H9 (cell line): ENCODE measurements around the gene TEX12. TPM values are rescaled to one million over a fixed set of nuclear protein-coding genes. Genes with fewer than 3 reads are reported as not detected.

ENCODE experiments used
- DNase-seq: peaks from one replicate; pipeline ENCODE4 v3.0.0-alpha.2; 2017
- H2AFZ ChIP-seq: one replicate; pipeline ENCODE4 v1.6.1; 2013; ENCODE audit warnings: mild to moderate bottlenecking, low read length, control low read depth, moderate library complexity
- H2AK5ac ChIP-seq: 2 replicates; pipeline ENCODE4 v1.6.1; 2013; ENCODE audit warnings: low read length, control low read depth, mixed read lengths; ENCODE audit not compliant: insufficient read length
- H2BK120ac ChIP-seq: one replicate; pipeline ENCODE4 v1.6.1; 2013; ENCODE audit warnings: low read depth, mild to moderate bottlenecking, low read length, control low read depth, inconsistent platforms; ENCODE audit not compliant: poor library complexity, severe bottlenecking
- H2BK12ac ChIP-seq: 2 replicates; pipeline ENCODE4 v1.6.1; 2013; ENCODE audit warnings: low read length, control low read depth, mixed read lengths, low read depth; ENCODE audit not compliant: insufficient read length
- H2BK15ac ChIP-seq: 2 replicates; pipeline ENCODE4 v1.6.1; 2013; ENCODE audit warnings: low read depth, low read length, control low read depth
- H2BK20ac ChIP-seq: one replicate; pipeline ENCODE4 v1.6.1; 2013; ENCODE audit warnings: low read depth, mild to moderate bottlenecking, low read length, control low read depth, inconsistent platforms; ENCODE audit not compliant: poor library complexity, severe bottlenecking
- H2BK5ac ChIP-seq: 2 replicates; pipeline ENCODE4 v1.6.1; 2013; ENCODE audit warnings: low read length, control low read depth, mixed read lengths; ENCODE audit not compliant: insufficient read length
- H3K14ac ChIP-seq: 2 replicates; pipeline ENCODE4 v1.6.1; 2013; ENCODE audit warnings: low read length, control low read depth; ENCODE audit not compliant: insufficient read depth
- H3K18ac ChIP-seq: 2 replicates; pipeline ENCODE4 v1.6.1; 2013; ENCODE audit warnings: low read depth, mild to moderate bottlenecking, mixed read lengths, low read length, control low read depth; ENCODE audit not compliant: insufficient read length
- H3K23ac ChIP-seq: 2 replicates; pipeline ENCODE4 v1.6.1; 2013; ENCODE audit warnings: low read length, control low read depth, mixed read lengths, low read depth; ENCODE audit not compliant: insufficient read length
- H3K23me2 ChIP-seq: 2 replicates; pipeline ENCODE4 v1.6.1; 2013; ENCODE audit warnings: low read depth, mild to moderate bottlenecking, mixed read lengths, low read length, control low read depth; ENCODE audit not compliant: insufficient read length, poor library complexity, severe bottlenecking
- H3K27ac ChIP-seq: 2 replicates; pipeline ENCODE4 v1.5.1; 2013; ENCODE audit warnings: low read length, control low read depth, mixed read lengths, low read depth; ENCODE audit not compliant: insufficient read length
- H3K27me3 ChIP-seq: 2 replicates; pipeline ENCODE4 v1.6.1; 2013; ENCODE audit warnings: low read length, control low read depth, inconsistent platforms; ENCODE audit not compliant: insufficient read depth
- H3K4ac ChIP-seq: 2 replicates; pipeline ENCODE4 v1.6.1; 2013; ENCODE audit warnings: low read depth, mild to moderate bottlenecking, control low read depth, inconsistent platforms, low read length, moderate library complexity
- H3K4me1 ChIP-seq: 2 replicates; pipeline ENCODE4 v1.6.1; 2013; ENCODE audit warnings: low read length, control low read depth, inconsistent platforms; ENCODE audit not compliant: insufficient read depth
- H3K4me2 ChIP-seq: 2 replicates; pipeline ENCODE4 v1.6.1; 2013; ENCODE audit warnings: low read length, control low read depth, mixed read lengths; ENCODE audit not compliant: insufficient read length, insufficient read depth
- H3K56ac ChIP-seq: 2 replicates; pipeline ENCODE4 v1.6.1; 2013; ENCODE audit warnings: low read depth, mild to moderate bottlenecking, mixed read lengths, low read length, control low read depth; ENCODE audit not compliant: insufficient read length
- H3K79me1 ChIP-seq: 2 replicates; pipeline ENCODE4 v1.6.1; 2013; ENCODE audit warnings: low read depth, mild to moderate bottlenecking, moderate library complexity, low read length, control low read depth, inconsistent platforms; ENCODE audit not compliant: insufficient read depth, poor library complexity, severe bottlenecking
- H3K79me2 ChIP-seq: 2 replicates; pipeline ENCODE4 v1.6.1; 2013; ENCODE audit warnings: low read length, control low read depth, inconsistent platforms; ENCODE audit not compliant: insufficient read depth
- H3K9ac ChIP-seq: 2 replicates; pipeline ENCODE4 v1.6.1; 2013; ENCODE audit warnings: low read length, control low read depth, mixed read lengths; ENCODE audit not compliant: insufficient read length; ENCODE audit errors: extremely low read depth
- H3K9me3 ChIP-seq: one replicate; pipeline ENCODE4 v1.6.1; 2013; ENCODE audit warnings: low read depth, low read length, inconsistent platforms; ENCODE audit not compliant: control insufficient read depth
- H3T11ph ChIP-seq: one replicate; pipeline ENCODE4 v1.6.1; 2013; ENCODE audit warnings: mild to moderate bottlenecking, low read length, control low read depth, inconsistent platforms
- H4K20me1 ChIP-seq: one replicate; pipeline ENCODE4 v1.6.1; 2013; ENCODE audit not compliant: control insufficient read depth, insufficient read length, insufficient read depth
- H4K5ac ChIP-seq: 2 replicates; pipeline ENCODE4 v1.6.1; 2013; ENCODE audit warnings: low read depth, mild to moderate bottlenecking, mixed read lengths, low read length, control low read depth; ENCODE audit not compliant: insufficient read length
- H4K8ac ChIP-seq: replicated peaks from 2 replicates; pipeline ENCODE4 v1.6.1; 2013; ENCODE audit warnings: low read length, control low read depth, mixed read lengths, low read depth; ENCODE audit not compliant: insufficient read length
- H4K91ac ChIP-seq: 2 replicates; pipeline ENCODE4 v1.6.1; 2013; ENCODE audit warnings: low read depth, mild to moderate bottlenecking, moderate library complexity, mixed read lengths, low read length, control low read depth; ENCODE audit not compliant: insufficient read length
- H3K27ac Mint-ChIP-seq, 3 experiments: 2 replicates in 2 of 3; 3 replicates in 1 of 3; pipeline ENCODE4 v1.8.0; 2020 to 2021; ENCODE audit warnings: mixed read lengths in 3 of 3, mild to moderate bottlenecking in 1 of 3, moderate library complexity in 1 of 3
- H3K27me3 Mint-ChIP-seq: 2 replicates; pipeline ENCODE4 v1.8.0; 2021; ENCODE audit warnings: low read depth, mild to moderate bottlenecking, moderate library complexity, mixed read lengths
- H3K36me3 Mint-ChIP-seq, 3 experiments: 2 replicates in 2 of 3; 3 replicates in 1 of 3; pipeline ENCODE4 v1.8.0; 2020 to 2021; ENCODE audit warnings: low read depth in 3 of 3, mixed read lengths in 3 of 3; ENCODE audit not compliant: insufficient read depth in 1 of 3
- H3K4me1 Mint-ChIP-seq, 2 experiments: 2 replicates each; pipeline ENCODE4 v1.8.0; 2020; ENCODE audit warnings: mixed read lengths in 2 of 2
- H3K4me3 Mint-ChIP-seq, 2 experiments: 2 replicates in 1 of 2; 3 replicates in 1 of 2; pipeline ENCODE4 v1.8.0; 2020 to 2021; ENCODE audit warnings: mild to moderate bottlenecking in 2 of 2, mixed read lengths in 2 of 2, moderate library complexity in 1 of 2
- H3K9me3 Mint-ChIP-seq, 2 experiments: 2 replicates in 1 of 2; 3 replicates in 1 of 2; pipeline ENCODE4 v1.8.0; 2020; ENCODE audit warnings: mild to moderate bottlenecking in 2 of 2, mixed read lengths in 2 of 2, moderate library complexity in 1 of 2
- CTCF ChIP-seq: fragments of 200-600 bp; sonication (generic); conservative IDR thresholded peaks from 3 replicates; pipeline ENCODE4 v1.8.0; 2021; ENCODE audit warnings: antibody characterized with exemption, mild to moderate bottlenecking
- WGBS: extraction: QIAGEN DNeasy Blood & Tissue Kit; methylation state at CpG from one replicate; pipeline ENCODE4 v1.1.7; 2013; ENCODE audit warnings: missing lambda C conversion rate, low lambda C conversion rate, mixed read lengths; ENCODE audit not compliant: insufficient read length; ENCODE audit errors: extremely low coverage; 5-methylcytosine and 5-hydroxymethylcytosine counted together
- total RNA-seq: library from RNA; stranded (reverse); gene quantifications from 2 replicates; pipeline ENCODE4 v1.2.1, GENCODE V29; 2021

The TEX12 gene
- total RNA-seq, 1 experiment from 2014 or later = 0.31 TPM

GRCh38 chr11:112134473-112134872 is 32.7 kb upstream of the TEX12 start:
- Histone ChIP-seq H2AFZ (no peak overlapping the region), H3K23me2 (no peaks in the 10 kb centered on the region), H4K5ac (peak overlapping the region; percentile 33), H3K4me2 (no peak overlapping the region), H2BK120ac (no peak overlapping the region), H3K27ac (no peak overlapping the region), H3K18ac (no peak overlapping the region), H2BK20ac (no peak overlapping the region), H3K27me3 (no peaks in the 10 kb centered on the region), H2BK5ac (no peak overlapping the region), H4K8ac (no peak overlapping the region), H2AK5ac (no peak overlapping the region), H3K14ac (no peak overlapping the region), H2BK15ac (no peak overlapping the region), H3K9ac (no peak overlapping the region), H3K79me2 (no peaks in the 10 kb centered on the region), H4K20me1 (no peaks in the 10 kb centered on the region), H3K4ac (no peak overlapping the region), H3K56ac (no peak overlapping the region), H3K9me3 (no peaks in the 10 kb centered on the region), H2BK12ac (no peak overlapping the region), H3K79me1 (no peaks in the 10 kb centered on the region), H3K4me1 (no peaks in the 10 kb centered on the region), H3T11ph (no peak overlapping the region), H4K91ac (no peak overlapping the region), H3K23ac (no peak overlapping the region)
- Mint-ChIP-seq H3K9me3 (no peaks in the 10 kb centered on the region), H3K27ac (no peak overlapping the region), H3K4me3 (no peak overlapping the region), H3K27me3 (no peaks in the 10 kb centered on the region; the same call in 1 of the 2 replicates), H3K4me1 (no peaks in the 10 kb centered on the region; a peak in 1 of 4 replicates), H3K36me3 (no peaks in the 10 kb centered on the region)
- WGBS = no CpG with 5 or more reads among the region's 4 CpGs
- no peak for DNase-seq
- no peak for TF ChIP-seq CTCF
